Esophagus mucosa (tissue), 1 donor: ENCODE results near the gene PAN3. TPM values are rescaled to one million over a fixed set of nuclear protein-coding genes. Genes with fewer than 3 reads are reported as not detected.
"Not testable (repeated sequence)": the region's sequence is repeated elsewhere in the genome, so short reads cannot be mapped to it uniquely, and the experiment has no call there.

ENCODE experiments used
- ATAC-seq: fragments of 200-7000 bp; cut with Tn5 transposase; one replicate; pipeline ENCODE4 v1.9.1; 2020
- total RNA-seq: library from RNA; stranded (reverse); gene quantifications from one replicate; pipeline ENCODE4 v1.2.4, GENCODE V29; 2023
- donor health status: DM: yes; HTN: yes; CAD: no.

The PAN3 gene
- total RNA-seq, 1 donor from 2014 or later = 18.5 TPM

- ATAC-seq = peak; percentile 87
Measured at GRCh38 chr13:28138756-28139470, 568 bp downstream of the PAN3 start.

GRCh38 chr13:28140433-28141125, 2.2 kb downstream of the PAN3 start:
- ATAC-seq = no peak

- ATAC-seq = not testable (repeated sequence)
Measured at GRCh38 chr13:28141542-28141941, 3.2 kb downstream of the PAN3 start.

- ATAC-seq = no peak
Measured at GRCh38 chr13:28145049-28145448, 6.7 kb downstream of the PAN3 start.

- ATAC-seq = no peak
Measured at GRCh38 chr13:28147495-28147894, 9.2 kb downstream of the PAN3 start.

GRCh38 chr13:28159057-28159456, 20.7 kb downstream of the PAN3 start:
- ATAC-seq = no peak

GRCh38 chr13:28161370-28161769, 23.0 kb downstream of the PAN3 start:
- ATAC-seq = peak; percentile 89

GRCh38 chr13:28163587-28163986, 25.2 kb downstream of the PAN3 start:
- ATAC-seq = no peak

GRCh38 chr13:28166257-28166656, 27.9 kb downstream of the PAN3 start:
- ATAC-seq = no peak

- no peak for ATAC-seq
Measured at GRCh38 chr13:28171266-28171665, 32.9 kb downstream of the PAN3 start.

- no peak for ATAC-seq
Measured at GRCh38 chr13:28172947-28173346, 34.6 kb downstream of the PAN3 start.

GRCh38 chr13:28173793-28174192, 35.4 kb downstream of the PAN3 start:
- ATAC-seq = peak; percentile 55

GRCh38 chr13:28177327-28177726, 39.0 kb downstream of the PAN3 start:
- no peak for ATAC-seq

GRCh38 chr13:28177877-28178276, 39.5 kb downstream of the PAN3 start:
- no peak for ATAC-seq

- ATAC-seq = no peak
Measured at GRCh38 chr13:28179974-28180373, 41.6 kb downstream of the PAN3 start.

GRCh38 chr13:28181413-28181812, 43.1 kb downstream of the PAN3 start:
- ATAC-seq = peak; percentile 90

- ATAC-seq = no peak
Measured at GRCh38 chr13:28185256-28185655, 46.9 kb downstream of the PAN3 start.

GRCh38 chr13:28199089-28199488, 60.7 kb downstream of the PAN3 start:
- no peak for ATAC-seq

GRCh38 chr13:28204043-28204442, 65.7 kb downstream of the PAN3 start:
- no peak for ATAC-seq

- no peak for ATAC-seq
Measured at GRCh38 chr13:28204690-28205443, 66.5 kb downstream of the PAN3 start.

- ATAC-seq = no peak
Measured at GRCh38 chr13:28218679-28219078, 80.3 kb downstream of the PAN3 start.

- no peak for ATAC-seq
Measured at GRCh38 chr13:28219408-28220099, 81.2 kb downstream of the PAN3 start.

- ATAC-seq = no peak
Measured at GRCh38 chr13:28220166-28220565, 81.8 kb downstream of the PAN3 start.
